K562 (cell line): ENCODE data around the gene HBG1. TPM values are rescaled to one million over a fixed set of nuclear protein-coding genes. Genes with fewer than 3 reads are reported as not detected.
A peak's percentile ranks its signal among the peaks of the same experiment; 100 is the strongest.

ENCODE experiments used
- BRD4 ChIP-seq: fragments of 200-600 bp; sonication (generic); IDR thresholded peaks from 2 replicates; pipeline ENCODE4 v1.6.1; 2017; ENCODE audit warnings: inconsistent platforms
- C11orf30 ChIP-seq: fragments of 450-650 bp; IDR thresholded peaks from 2 replicates; pipeline ENCODE4 v1.6.1; 2016; ENCODE audit warnings: low read depth, mild to moderate bottlenecking
- ELF1 ChIP-seq: fragments of 200-800 bp; sonication (Bioruptor generic); IDR thresholded peaks from 2 replicates; pipeline ENCODE4 v1.6.1; 2016; ENCODE audit warnings: missing genetic modification characterization, missing compliant biosample characterization
- ILK ChIP-seq: fragments of 450-650 bp; IDR thresholded peaks from 2 replicates; pipeline ENCODE4 v1.6.1; 2016; ENCODE audit warnings: missing genetic modification characterization, low read depth, mild to moderate bottlenecking, missing compliant biosample characterization, moderate library complexity, borderline replicate concordance
- NR3C1 ChIP-seq: sonication (generic); formaldehyde crosslinking; IDR thresholded peaks from 2 replicates; pipeline ENCODE4 v1.8.1; 2022; ENCODE audit warnings: missing genetic modification reagents
- PBX2 ChIP-seq, 2 experiments: IDR thresholded peaks in 1 of 2; conservative IDR thresholded peaks in 1 of 2; 2 replicates each; pipeline ENCODE4 v1.6.1; 2016; ENCODE audit warnings: low read depth in 2 of 2, mild to moderate bottlenecking in 1 of 2, missing compliant biosample characterization in 1 of 2, missing genetic modification characterization in 1 of 2, moderate library complexity in 1 of 2
- PKNOX1 ChIP-seq: fragments of 450-650 bp; IDR thresholded peaks from 2 replicates; pipeline ENCODE4 v1.6.1; 2016
- POLR3G ChIP-seq: IDR thresholded peaks from 2 replicates; pipeline ENCODE4 v1.6.1; 2011; ENCODE audit not compliant: insufficient read length, insufficient replicate concordance; ENCODE audit errors: extremely low read depth
- PRMT5 ChIP-seq: sonication (generic); formaldehyde crosslinking; IDR thresholded peaks from 2 replicates; pipeline ENCODE4 v1.5.0; 2020; ENCODE audit warnings: missing genetic modification reagents
- RB1 ChIP-seq: fragments of 450-650 bp; IDR thresholded peaks from 2 replicates; pipeline ENCODE4 v1.6.1; 2017; ENCODE audit warnings: low read depth, mild to moderate bottlenecking
- RBFOX2 ChIP-seq: fragments of 200-400 bp; formaldehyde crosslinking; IDR thresholded peaks from 2 replicates; pipeline ENCODE4 v1.6.1; 2017; ENCODE audit warnings: low read depth, mild to moderate bottlenecking, low read length, moderate library complexity
- RNF2 ChIP-seq: sonication (generic); IDR thresholded peaks from 2 replicates; pipeline ENCODE4 v1.6.1; 2016
- SMARCC2 ChIP-seq: fragments of 450-650 bp; IDR thresholded peaks from 2 replicates; pipeline ENCODE4 v1.6.1; 2017; ENCODE audit warnings: antibody characterized with exemption, moderate library complexity, mild to moderate bottlenecking, low read depth
- SOX6 ChIP-seq: fragments of 450-650 bp; IDR thresholded peaks from 2 replicates; pipeline ENCODE4 v1.6.1; 2014; ENCODE audit warnings: mild to moderate bottlenecking
- SUPT5H ChIP-seq: fragments of 450-650 bp; IDR thresholded peaks from 2 replicates; pipeline ENCODE4 v1.6.1; 2016
- TFAP4 ChIP-seq: sonication (generic); formaldehyde crosslinking; IDR thresholded peaks from 2 replicates; pipeline ENCODE4 v1.8.0; 2022; ENCODE audit warnings: missing genetic modification reagents, mild to moderate bottlenecking, moderate library complexity, borderline replicate concordance
- ZNF384 ChIP-seq: IDR thresholded peaks from 2 replicates; pipeline ENCODE4 v1.6.1; 2012; ENCODE audit warnings: low read depth, low read length, improper control_type of control experiment
- ZNF586 ChIP-seq: fragments of 450-650 bp; formaldehyde crosslinking; conservative IDR thresholded peaks from 2 replicates; pipeline ENCODE4 v1.4.0; 2020; ENCODE audit warnings: mild to moderate bottlenecking, moderate library complexity
- ZNF609 ChIP-seq: sonication (generic); formaldehyde crosslinking; IDR thresholded peaks from 2 replicates; pipeline ENCODE4 v1.8.1; 2023; ENCODE audit warnings: missing genetic modification reagents, mild to moderate bottlenecking, borderline replicate concordance
- ZNF766 ChIP-seq: fragments of 200-800 bp; sonication (Bioruptor generic); conservative IDR thresholded peaks from 2 replicates; pipeline ENCODE4 v1.6.1; 2016; ENCODE audit warnings: missing genetic modification characterization, missing compliant biosample characterization
- polyA plus RNA-seq, 8 experiments: library from polyadenylated mRNA; depleted of rRNA in 4 of 8; stranded (reverse) in 5 of 8; unstranded in 3 of 8; fragments of >200 nt; fragmentation: Nextera tagmentation in 2 of 8; fragmentation: Illumina TruSeq in 1 of 8; extraction: Ambion mirVana in 2 of 8; extraction: Trizol in 1 of 8; gene quantifications; 2 replicates each; pipeline versions ENCODE4 v1.2.1 to v1.2.3, GENCODE V29; 2011 to 2014; ENCODE audit warnings: inconsistent platforms in 1 of 8, missing spikeins in 1 of 8
- total RNA-seq, 7 experiments: library from RNA; depleted of rRNA in 6 of 7; stranded (reverse); fragments of >200 nt in 6 of 7; fragmentation: Illumina TruSeq in 2 of 7; extraction: Trizol in 2 of 7; gene quantifications; 2 replicates each; pipeline versions ENCODE4 v1.2.1 to v1.2.3, GENCODE V29; 2011 to 2021; ENCODE audit warnings: low replicate concordance in 1 of 7

HBG1 gene
- total and polyA plus RNA-seq, 9 of the 15 experiments (the other 6 are each of a cell fraction or from before 2014, with no cell fraction given): 1,066 to 16,338 (median 4,898) TPM

GRCh38 chr11:5232176-5232575 is 17.5 kb downstream of the HBG1 start (continued):
- no peak for TF ChIP-seq ILK
- no peak for TF ChIP-seq PKNOX1
- TF ChIP-seq RNF2: no peak
- no peak for TF ChIP-seq SOX6
- TF ChIP-seq ZNF766 (CRISPR knock-in tag): 0 out of 2 replicates have a peak, but pooled peaks have one; percentile 28
- TF ChIP-seq TFAP4 (CRISPR knock-in tag): no peak
- no peak for TF ChIP-seq ELF1 (tag)
- TF ChIP-seq SMARCC2: no peak
- no peak for TF ChIP-seq RBFOX2
- TF ChIP-seq POLR3G: no peak
- no peak for TF ChIP-seq RB1
- no peak for TF ChIP-seq NR3C1 (CRISPR knock-in tag)
- no peak for TF ChIP-seq PBX2 (CRISPR knock-in tag; IDR thresholded peaks at IDR 0.05; ENCODE audit: low read depth)
- peak; percentile 70 for TF ChIP-seq PBX2 (tag; conservative IDR thresholded peaks at IDR 0.05; ENCODE audit: low read depth)
- no peak for TF ChIP-seq ZNF384
- no peak for TF ChIP-seq ZNF609 (CRISPR knock-in tag)
- no peak for TF ChIP-seq ZNF586
- no peak for TF ChIP-seq PRMT5
- no peak for TF ChIP-seq BRD4
- TF ChIP-seq SUPT5H: no peak
- TF ChIP-seq C11orf30: no peak
